HPDE6-E6E7 (cell line): ENCODE results near the gene MYO15A.

Source experiments
- DNase-seq: peaks from one replicate; pipeline ENCODE4 v3.0.0; 2011; ENCODE audit warnings: missing footprints; ENCODE audit errors: extremely low spot score

The MYO15A gene

DNA sequence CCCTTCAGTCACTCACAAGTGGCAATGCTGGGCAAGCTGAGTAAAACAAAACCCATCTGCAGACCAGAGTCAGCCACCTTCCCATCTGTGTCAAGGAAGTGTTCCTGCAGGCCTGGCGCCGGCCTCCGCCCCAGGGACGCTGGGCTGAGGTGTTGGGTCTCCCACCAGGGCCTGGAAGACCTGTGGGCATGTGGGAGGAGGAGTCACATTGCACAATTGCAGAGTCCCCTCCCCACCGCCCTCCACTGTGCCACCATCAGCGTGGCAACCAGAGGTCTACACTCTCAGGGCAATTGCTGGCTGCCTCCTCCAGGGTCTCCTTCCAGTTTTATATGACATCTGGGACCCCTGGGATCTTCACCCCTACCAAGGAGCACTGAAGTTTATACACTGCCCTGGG lies 3.0 kb upstream of the MYO15A start:
- no peak for DNase-seq

- DNase-seq: no peak
These were observed 2.3 kb upstream of the MYO15A start for GRCh38 chr17:18106211-18106610.

DNA sequence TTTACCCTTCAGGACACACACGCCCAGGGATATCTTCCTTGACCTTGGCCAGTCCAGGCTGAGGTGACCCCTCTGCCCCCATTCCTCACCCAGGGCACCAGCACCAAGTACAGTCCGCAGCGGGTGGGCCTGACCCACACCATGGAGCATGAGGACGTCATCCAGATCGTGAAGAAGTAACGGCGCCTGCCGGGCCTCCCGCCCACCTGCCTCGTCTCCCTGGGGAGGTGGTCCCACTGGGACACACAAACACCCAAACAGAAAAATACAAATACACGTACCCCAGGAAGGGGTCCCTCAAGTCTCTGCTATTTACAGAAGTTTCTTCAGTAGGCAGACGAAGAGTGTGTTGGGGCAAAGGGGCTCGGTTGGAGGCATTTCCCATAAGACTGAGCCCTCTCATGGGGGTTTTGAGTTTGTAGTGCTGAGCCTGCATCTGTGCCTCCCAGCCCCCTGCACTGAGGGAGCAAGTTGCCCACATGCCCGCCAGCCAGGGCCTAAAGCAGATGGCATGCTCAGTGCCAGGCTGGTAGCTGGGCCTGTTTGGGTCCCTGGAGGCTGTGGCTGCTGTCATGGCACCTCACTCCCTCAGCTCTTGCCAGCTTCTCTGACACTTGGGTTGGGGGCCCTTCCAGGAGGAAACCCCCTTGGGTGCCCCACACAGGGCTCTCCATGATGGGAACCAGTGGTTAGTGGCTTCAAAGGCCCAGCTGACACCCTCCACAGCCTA lies 1.3 kb upstream of the MYO15A start:
- no peak for DNase-seq

GRCh38 chr17:18107971-18108370 lies 585 bp upstream of the MYO15A start:
- DNase-seq: no peak

GRCh38 chr17:18109935-18110485 lies 1.5 kb downstream of the MYO15A start:
- DNase-seq: no peak

DNA sequence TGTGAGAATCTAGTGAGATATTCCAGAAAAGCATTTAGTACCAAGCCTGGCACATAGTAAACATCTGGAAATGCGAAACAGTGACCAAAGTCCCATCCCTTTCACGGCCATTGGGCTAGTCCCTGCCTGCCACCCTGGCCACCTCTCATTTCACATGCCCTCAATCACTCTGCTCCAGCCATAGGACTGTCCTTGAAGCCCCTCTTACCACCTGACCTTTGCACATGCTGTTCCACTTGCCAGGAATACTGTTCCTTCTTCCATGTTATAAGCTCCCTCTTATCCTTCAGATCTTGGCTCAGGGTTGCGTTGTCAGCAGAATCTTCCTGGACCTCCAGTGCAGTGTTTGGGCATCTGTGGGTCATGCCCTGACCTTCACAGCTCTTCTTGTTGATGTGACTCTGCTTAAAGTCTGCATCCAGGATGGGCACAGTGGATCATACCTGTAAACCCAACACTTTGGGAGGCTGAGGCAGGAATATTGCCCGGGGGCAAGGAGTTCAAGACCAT lies 2.1 kb downstream of the MYO15A start:
- DNase-seq: no peak

DNA sequence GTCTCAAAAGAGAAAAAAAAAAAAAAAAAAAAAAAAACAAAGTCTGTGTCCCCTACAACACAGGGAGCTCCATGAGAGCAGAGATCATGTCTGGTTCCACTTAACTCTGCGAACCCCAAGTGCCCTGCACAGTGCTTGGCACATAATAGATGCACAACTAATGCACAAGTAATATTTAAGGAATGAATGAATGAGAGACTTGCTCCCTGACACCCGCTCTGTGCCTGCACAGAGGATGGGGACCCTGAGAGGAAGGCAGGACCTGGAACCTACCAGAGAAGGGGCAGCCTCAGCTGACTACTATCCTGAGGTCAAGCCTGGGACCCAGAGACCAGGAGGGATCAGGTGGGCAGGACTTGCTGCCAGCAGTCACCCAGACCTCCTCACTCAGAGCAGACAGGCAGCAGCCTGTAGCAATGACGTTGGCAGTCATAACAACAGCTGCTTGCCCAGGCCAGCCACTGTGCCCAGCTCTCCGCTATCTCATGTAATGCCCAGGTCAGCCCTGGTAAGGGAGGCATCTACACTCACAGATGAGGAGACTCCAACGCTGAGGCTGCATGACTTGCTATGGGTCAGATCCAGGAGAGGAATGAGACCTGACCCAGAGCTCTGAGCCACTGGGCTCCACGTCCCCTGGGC lies 2.9 kb downstream of the MYO15A start:
- DNase-seq: no peak

DNA sequence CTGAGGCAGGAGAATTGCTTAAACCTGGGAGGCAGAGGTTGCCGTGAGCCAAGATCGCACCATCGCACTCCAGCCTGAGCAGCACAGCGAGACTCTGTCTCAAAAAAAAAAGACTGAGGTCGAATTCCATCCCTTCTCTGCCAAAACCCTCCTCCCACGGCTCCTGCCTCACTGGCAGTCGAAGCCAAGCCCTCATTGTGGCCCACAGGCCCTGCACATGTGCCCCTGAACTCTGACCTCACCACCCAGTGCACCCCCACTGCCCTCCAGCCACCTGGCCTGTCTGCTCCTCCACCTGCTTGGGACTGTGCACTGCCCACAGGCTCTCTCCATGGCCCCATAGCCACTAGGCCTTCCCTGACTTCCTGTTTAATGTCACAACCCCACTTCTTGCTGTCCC lies 7.0 kb downstream of the MYO15A start:
- no peak for DNase-seq

DNA sequence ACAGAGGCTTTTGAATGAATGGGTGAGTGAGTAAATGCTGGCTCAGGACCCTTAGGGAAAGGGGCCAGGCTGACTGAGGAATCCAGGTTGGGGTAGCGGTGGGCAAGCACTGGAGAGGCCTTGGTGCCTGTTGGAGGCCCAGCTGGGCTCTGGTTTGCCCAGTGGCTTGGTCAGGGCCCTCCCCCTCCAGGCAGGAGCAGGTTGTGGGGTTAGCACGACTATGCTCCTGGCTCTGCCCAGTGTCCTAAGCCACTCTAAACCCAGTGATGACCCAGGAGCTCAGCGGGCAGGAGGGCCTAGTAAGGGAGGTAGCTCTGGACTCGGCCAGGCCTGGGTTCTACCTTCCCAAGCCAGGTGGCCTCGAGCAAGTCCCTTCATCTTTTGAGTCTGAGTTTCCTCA lies 7.5 kb downstream of the MYO15A start:
- DNase-seq: no peak

GRCh38 chr17:18117533-18117932 lies 9.0 kb downstream of the MYO15A start:
- no peak for DNase-seq

DNA sequence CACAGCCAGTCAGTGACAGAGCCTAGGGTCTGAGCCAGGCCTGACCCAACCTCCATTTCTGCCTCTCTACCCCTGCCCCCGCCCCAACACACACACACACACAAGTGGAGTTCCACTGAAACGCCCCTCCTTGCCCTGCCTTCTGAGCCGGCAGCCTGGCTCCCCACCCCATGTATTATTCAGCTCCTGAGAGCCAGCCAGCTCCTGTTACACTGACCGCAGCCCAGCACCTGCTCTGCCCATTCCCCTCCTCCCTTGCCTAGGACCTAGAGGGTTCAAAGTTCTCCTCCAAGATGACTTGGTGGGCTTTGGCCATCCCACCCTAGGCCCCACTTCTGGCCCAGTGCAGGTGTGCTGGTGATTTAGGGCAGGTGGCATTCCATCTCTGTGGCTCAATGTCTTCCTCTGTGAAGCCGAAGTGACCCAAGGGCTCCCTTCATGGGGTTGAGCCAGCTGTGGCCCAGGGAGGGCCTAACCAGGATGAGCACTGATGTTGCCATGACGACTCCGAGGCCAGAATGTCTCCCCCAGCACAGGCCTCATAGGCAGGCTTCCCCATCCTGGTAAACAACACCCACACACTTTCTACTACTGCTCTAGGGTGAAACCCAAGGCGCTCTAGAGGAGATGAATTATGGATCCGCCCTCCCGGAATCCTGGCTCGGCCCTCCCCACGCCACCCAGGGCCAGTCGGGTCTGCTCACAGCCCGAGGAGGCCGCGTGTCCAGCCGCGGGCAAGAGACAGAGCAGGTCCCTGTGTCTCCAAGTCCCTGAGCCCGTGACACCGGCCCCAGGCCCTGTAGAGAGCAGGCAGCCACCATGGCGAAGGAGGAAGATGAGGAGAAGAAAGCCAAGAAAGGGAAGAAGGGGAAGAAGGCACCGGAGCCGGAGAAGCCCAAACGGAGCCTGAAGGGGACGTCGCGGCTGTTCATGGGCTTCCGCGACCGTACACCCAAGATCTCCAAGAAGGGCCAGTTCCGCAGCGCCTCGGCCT lies 9.7 kb downstream of the MYO15A start:
- DNase-seq: no peak

- DNase-seq: no peak
These were observed 10.7 kb downstream of the MYO15A start for GRCh38 chr17:18119166-18119745.

DNA sequence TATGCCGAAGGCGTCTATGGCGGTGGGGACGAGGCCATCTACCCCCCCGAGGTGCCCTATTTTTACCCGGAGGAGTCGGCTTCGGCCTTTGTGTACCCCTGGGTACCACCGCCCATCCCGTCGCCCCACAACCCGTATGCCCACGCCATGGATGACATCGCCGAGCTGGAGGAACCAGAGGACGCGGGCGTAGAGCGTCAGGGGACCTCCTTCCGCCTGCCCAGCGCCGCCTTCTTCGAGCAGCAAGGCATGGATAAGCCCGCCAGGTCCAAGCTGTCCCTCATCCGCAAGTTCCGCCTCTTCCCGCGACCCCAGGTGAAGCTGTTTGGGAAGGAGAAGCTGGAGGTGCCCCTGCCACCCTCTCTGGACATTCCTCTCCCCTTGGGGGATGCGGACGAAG lies 11.4 kb downstream of the MYO15A start:
- DNase-seq: no peak

DNA sequence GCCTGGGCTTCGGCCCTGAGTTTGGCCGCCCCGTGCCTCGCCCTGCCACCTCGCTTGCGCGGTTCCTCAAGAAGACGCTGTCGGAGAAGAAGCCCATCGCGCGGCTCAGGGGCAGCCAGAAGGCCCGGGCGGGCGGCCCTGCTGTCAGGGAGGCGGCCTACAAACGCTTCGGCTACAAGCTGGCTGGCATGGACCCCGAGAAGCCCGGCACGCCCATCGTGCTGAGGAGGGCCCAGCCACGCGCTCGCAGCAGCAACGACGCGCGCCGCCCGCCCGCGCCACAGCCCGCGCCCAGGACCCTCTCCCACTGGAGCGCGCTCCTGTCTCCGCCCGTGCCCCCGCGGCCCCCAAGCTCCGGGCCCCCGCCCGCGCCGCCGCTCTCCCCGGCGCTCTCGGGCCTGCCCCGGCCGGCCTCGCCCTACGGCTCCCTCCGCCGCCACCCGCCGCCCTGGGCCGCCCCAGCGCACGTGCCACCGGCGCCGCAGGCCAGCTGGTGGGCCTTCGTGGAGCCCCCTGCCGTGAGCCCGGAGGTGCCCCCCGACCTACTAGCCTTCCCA lies 12.0 kb downstream of the MYO15A start:
- no peak for DNase-seq

GRCh38 chr17:18121144-18121910 lies 12.8 kb downstream of the MYO15A start:
- DNase-seq: no peak

DNA sequence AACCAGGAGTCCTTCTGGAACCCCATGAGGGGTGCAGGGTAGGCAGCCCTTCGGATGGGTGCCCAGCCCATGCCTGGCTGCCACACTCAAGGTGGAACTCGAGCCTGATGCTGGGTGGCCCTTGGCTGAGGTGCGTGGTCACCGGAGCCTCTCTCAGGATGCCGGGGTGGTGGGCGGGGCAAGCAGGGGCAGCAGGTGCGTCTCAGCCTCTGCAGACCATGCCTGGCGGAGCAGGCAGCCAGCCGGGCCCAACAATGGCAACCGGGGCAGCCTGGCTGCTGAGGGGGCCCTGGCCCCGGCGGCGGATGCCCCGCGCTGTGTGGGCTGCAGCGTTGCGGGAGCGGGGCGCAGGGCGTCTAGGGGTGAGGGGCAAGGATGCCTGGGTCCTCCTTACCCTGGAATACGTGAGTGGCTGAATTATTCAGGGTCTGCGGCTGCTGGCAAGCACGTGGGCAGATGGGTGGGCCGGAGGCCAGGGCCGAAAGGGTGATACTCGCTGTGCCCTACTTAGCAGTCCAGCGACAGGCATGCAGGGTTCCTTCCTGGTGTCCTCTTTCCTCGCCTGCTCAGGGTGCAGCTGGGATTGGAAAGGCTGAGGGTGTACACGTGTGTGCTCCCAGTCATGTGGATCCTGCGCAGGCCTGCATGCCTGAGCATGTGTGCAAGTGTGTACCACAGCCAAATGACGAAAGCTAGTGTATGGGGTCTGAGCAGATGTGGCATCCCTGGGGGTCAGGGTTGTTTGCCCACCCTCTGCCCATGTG lies 14.6 kb downstream of the MYO15A start:
- no peak for DNase-seq

DNA sequence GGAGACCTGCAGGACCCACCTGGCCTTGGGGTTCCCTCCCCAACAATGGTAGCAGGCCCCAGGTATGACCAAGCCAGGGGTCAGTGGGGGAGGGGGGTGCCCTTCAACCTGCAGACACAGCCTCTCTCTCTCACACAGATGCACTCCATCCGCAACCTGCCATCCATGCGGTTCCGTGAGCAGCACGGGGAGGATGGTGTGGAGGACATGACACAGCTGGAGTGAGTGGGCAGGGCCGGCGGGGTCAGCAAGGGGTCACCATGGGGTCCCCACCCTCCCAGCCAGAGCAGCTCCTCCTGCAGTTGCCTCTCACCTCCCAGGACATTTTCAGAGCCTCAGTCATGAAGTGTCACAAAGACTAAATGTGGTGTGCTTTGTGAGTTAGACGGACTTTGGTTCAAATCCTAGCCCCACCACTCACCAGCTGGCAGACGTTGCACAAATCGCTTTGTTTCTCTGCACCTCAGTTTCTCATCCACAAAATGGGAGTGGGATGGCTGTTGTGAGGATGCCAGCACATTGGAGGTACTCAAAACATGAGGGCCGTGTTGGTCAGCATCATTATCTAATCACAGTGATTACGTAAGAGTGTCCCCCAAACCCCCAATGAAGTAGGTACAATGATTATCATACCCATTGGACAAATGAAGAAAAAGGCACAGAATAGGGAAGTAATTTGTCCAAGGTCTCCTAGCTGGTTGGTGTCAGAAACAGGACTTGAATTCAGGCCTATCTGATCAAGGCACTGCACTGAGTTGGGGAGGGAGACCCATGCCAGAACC lies 16.0 kb downstream of the MYO15A start:
- no peak for DNase-seq

GRCh38 chr17:18129041-18129502 lies 20.5 kb downstream of the MYO15A start:
- peak; percentile 26 for DNase-seq

GRCh38 chr17:18132711-18133110 lies 24.2 kb downstream of the MYO15A start:
- DNase-seq: no peak
